DMS153 treated with DMSO at 0.1 percent for 48 hours (cell line): ENCODE measurements around the gene CTNNA2.
A peak's percentile ranks its signal among the peaks of the same experiment; 100 is the strongest.

Source experiments
- DNase-seq: peaks from one replicate; lab custom pipeline; 2025; ENCODE audit not compliant: unreplicated experiment; lab: John Stamatoyannopoulos, UW

The CTNNA2 gene

GRCh38 chr2:80454628-80455027, 941.8 kb downstream of the CTNNA2 start:
- DNase-seq, result no peak

DNA sequence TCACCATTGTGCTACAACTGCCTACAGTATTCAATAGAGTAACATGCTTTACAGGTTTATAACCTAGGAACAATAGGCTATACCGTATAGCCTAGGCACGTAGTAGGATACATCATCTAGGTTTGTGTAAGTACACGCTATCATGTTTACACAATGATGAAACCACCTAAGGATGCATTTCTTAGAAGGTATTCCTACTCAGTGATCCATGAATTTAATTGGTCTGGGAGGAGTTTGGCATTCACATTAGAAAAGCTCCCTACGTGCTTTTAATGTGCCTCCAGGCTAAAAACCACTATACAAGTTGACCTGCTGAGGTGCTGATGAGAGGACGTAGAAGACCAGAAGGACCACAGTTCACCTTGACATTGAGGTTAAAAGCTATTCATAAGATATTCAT, 946.2 kb downstream of the CTNNA2 start:
- no peak for DNase-seq

DNA sequence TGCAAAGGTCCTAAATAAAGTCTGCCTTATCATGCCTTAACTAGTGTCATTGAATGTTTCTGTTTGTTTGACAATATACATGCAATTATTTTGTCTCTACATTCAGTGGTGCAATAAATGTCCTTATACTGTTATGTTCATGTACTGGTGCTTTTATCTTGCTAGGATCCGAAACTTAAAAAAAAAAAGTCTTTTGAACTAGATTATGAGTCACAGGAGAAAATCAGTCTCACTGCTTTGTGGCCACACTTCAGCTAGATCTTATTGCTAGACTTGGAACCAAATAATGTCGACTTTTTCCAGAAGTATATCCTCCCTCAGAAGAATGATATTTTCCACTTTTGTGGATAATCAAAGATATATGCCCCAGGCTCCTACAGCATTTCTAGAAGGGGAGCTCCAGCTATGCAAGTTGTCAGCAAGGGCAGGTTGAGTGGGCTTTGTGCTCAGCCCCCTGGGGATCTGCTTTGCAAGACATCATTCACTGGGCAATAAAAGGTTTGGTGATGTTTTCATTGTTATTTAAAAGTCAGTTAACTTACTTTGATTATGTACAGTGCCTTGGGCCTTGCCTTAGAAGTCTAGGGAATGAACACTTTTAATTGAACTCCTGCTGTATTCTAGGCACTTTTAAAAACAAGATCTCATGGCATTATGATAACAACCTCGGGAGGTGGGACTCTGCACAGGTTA, 948.8 kb downstream of the CTNNA2 start:
- DNase-seq, result no peak

DNA sequence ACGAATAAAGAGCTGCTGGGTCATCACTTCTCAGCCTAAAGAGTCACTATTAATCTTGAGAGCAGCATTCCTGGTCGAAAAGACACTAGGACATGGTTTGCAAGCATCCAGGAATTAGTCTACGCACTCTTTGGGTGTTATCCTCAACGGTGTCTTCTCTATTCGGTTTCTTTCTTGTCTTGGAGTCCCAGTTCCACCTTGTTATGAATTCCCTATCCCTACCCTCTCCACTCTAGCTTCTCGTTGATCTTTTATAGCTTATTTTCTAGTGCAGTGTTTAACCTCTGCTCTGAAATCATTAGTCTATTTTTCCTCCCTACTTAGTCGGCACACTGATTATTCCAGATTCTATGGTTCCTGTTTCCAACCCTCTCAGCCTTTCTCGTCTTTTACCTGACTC, 949.8 kb downstream of the CTNNA2 start:
- no peak for DNase-seq

DNA sequence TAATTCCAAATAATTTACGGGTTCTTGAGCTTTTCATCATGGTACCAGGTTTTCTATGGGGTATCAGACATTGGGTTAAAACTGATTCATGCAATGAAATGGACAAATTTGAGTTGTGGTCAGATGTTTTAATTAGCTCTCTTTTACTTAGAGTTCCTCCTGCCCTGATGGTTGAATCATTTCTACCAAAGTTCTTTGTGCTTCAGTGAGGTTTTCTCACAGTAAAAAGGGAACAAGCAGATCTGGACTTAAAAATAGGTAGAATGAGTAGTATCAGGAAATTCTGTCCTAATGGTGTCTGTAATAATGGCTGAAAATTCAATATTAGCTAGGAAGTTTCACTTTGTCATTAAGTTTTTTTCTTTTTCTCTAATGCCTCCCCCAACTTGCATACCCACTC, 951.4 kb downstream of the CTNNA2 start:
- no peak for DNase-seq

DNA sequence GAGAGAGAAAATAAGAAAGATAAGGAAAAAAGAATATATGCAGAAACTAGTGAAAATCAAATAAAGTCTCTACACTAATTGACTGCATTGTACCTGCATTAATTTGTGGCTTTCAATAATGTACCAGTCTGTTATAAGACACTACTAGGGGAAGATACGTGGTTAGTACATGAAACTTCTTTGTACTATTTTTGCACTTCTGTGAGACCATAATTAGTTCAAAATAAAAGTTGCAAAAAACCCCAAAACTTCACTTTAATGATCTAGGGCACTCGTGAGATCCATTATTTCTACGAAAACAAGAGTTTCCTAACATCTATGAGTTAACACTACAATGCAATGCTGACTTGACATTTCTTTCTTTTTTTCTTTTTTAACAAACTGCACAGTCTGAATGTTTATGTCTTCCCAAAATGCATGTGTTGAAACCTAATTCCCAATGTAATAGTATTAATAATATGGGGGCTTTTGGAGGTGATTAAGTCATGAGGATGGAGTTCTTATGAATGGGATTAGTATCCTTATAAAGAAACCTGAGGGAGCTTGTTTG, 954.5 kb downstream of the CTNNA2 start:
- DNase-seq, result no peak

- DNase-seq, result no peak
Observed at GRCh38 chr2:80469428-80469827, 956.6 kb downstream of the CTNNA2 start.

DNA sequence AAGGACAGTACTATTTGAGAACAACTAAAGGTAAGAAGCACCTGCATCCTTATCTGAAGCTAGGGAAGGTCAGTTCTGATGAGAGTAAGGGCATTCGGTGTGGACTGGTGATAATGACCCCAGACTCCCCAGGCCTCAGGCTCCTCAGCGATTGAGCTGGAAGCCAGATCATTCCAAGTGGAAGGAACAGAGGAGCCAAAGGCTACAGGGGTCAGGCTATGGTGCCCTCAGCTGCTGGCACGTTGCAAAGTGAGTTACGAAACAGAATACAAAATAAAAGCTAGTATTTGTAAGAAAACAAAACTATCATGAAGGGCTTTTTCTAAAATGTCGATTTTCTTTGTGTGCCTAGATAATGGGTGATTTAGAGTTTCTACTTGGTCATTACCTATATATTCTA, 960.2 kb downstream of the CTNNA2 start:
- DNase-seq, result no peak

DNA sequence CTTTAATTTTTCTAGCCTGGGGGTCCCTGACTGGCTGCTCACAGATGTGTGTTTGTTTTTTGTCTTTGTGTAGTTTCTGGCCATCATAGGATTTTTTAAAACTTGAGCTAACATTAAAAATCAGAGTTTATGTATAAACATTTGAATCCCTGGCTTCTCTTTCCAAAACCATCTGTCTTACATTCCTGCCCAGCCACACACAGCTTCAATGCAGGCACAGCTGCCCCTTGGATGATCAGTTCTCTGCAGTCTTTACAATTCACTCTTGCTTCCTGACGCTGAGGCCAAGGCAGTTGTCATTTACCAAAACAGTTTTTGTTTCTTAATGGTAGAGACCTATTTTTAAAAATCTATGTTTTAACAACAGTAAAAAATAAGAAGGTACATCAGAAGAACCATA, 960.9 kb downstream of the CTNNA2 start:
- DNase-seq, result no peak

DNA sequence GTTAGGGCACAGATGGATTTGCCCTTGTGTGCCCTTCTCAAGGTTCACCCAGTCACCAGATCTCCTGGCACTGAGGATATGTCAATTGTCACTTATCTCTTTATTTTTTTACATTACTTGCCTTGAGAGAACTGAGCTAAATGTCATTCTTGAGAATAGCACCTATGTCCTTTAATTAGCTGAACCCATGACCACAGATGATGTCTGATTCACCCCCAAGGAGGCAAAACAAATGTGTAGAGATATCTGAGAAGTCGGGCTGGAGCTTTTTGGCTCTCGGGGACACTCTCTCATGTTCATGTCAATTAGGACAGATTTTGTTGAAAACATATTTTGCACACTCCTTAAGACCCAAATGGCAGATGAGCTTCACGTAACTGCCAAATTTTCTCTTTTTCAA, 963.1 kb downstream of the CTNNA2 start:
- DNase-seq, result no peak

DNA sequence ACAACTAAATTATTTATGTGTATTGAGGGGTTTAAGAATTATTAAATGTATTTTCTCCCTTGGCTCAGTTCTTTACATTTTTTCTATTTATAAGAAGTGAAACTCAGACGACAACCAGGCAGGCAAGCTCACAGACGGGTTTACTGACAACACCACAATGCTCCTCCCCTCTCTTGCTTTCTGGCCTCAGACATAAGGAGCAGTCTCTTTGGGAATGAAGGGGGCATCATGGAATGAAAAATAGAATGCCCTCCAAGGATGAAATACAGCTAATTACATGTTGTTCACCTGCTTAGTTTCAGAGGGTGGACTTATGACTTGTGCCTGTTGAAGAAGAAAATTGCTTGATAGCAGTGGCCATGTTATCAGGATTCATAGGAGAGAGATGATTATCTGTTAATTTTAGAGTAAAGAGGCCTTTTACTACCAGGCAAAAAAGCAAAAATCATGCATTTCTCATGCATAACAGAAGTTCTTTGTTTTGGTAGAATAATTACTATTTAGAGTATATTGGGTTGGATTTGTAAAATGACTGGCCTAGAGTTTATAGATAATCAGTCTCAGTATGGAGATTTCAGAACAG, 963.8 kb downstream of the CTNNA2 start:
- DNase-seq, result no peak

DNA sequence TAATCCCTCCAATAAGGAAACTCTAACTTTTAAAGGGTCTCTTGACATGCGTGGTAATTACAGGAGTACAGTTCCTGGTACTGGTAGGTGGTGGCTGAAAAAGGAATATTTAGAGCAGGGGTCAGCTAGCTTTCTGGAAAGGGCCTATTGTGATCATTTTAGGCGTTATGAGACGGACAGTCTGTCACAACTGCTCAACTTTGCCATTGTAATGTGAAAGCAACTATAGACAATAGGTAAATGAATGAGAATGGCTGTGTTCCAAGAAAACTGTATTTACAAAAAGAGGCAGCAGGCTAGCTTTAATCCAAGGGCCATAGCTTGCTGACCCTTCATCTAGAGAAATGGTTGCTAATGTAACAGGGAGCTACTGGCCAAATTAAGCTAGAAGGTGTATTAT, 969.4 kb downstream of the CTNNA2 start:
- DNase-seq, result no peak

- DNase-seq, result no peak
Observed at GRCh38 chr2:80489717-80490116, 976.9 kb downstream of the CTNNA2 start.

- no peak for DNase-seq
Observed at GRCh38 chr2:80490964-80491363, 978.1 kb downstream of the CTNNA2 start.

DNA sequence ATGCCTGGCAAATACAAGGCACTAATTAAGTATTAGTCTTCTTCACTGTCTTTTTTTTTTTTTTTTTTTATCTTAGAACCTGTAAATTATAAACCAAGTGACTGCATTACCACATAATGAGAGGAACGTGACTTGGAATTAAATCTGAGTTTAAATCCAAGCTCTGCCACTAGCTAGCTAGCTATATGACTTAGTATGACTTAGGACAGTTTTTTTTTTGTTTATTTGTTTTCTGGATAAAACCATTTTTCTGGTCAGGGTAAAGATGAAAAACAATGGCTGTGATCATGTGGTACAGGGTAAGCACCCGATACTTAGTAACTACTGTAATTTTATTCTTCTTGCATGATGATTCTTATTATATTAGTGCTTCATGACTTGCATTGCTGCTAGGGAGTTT, 983.5 kb downstream of the CTNNA2 start:
- no peak for DNase-seq

GRCh38 chr2:80496775-80497174, 983.9 kb downstream of the CTNNA2 start:
- DNase-seq, result no peak

- peak; percentile 27 for DNase-seq
Observed at GRCh38 chr2:80499095-80499494, 986.2 kb downstream of the CTNNA2 start.

- DNase-seq, result no peak
Observed at GRCh38 chr2:80501874-80502624, 989.2 kb downstream of the CTNNA2 start.

GRCh38 chr2:80506563-80506962, 993.7 kb downstream of the CTNNA2 start:
- no peak for DNase-seq

- DNase-seq, result no peak
Observed at GRCh38 chr2:80510716-80511115, 997.9 kb downstream of the CTNNA2 start.

DNA sequence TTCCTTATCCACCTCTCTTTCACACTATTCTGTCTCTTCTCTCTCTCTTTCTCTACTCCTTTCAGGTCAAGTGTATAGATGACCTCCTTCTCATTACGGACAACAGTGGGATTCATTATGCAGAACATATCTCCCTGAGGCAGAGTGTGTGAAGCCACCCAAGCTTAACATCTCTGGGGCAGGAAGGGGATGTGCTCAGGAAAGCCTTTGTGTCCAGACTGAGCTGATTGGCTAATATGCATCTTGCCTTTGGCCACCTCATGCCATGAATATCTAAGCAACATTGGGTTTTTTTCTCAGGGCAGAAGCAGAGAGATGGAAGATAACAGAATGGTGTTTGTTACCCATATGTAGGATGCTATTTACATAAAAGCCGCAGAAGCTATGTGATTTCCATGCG, 1003.1 kb downstream of the CTNNA2 start:
- DNase-seq, result no peak

DNA sequence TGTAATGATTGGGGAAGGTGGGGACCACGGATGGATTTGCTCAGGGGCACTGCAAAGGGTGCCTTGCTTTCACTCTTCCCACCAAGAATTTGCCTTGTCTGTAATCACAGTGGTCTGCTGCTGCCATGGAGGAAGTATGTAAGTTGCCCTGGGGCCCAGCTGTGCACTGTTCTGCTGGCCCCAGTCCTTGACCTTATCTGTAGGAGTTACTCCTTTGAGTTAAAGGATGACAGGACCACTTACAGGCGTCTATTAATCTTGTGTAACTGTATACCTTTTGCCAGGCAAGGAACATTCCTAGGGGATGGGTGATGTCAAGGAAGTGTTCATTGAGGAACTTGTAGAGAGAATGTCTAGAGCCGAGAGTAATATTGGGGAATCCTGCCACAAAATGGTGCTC, 1004.5 kb downstream of the CTNNA2 start:
- no peak for DNase-seq
